Smooth muscle cell (in vitro differentiated cells): Measurements from ENCODE around the gene GNB5. TPM values are rescaled to one million over a fixed set of nuclear protein-coding genes. Genes with fewer than 3 reads are reported as not detected.
"Not testable (repeated sequence)": the region's sequence is repeated elsewhere in the genome, so short reads cannot be mapped to it uniquely, and the experiment has no call there.

Experiments
- DNase-seq: peaks from one replicate; lab custom pipeline; 2025; ENCODE audit not compliant: unreplicated experiment; lab: John Stamatoyannopoulos, UW
- H2AFZ ChIP-seq: fragments of 200-600 bp; sonication (generic); 2 replicates; pipeline ENCODE4 v1.6.0; 2016; ENCODE audit warnings: antibody characterized with exemption, low read depth, mild to moderate bottlenecking
- H3F3A ChIP-seq: fragments of 200-600 bp; sonication (generic); 2 replicates; pipeline ENCODE4 v1.6.0; 2017; ENCODE audit warnings: antibody characterized with exemption, low read depth
- H3K27ac ChIP-seq: fragments of 200-600 bp; sonication (generic); 2 replicates; pipeline ENCODE4 v1.5.1; 2016; ENCODE audit warnings: low read depth, mild to moderate bottlenecking
- H3K27me3 ChIP-seq: fragments of 200-600 bp; sonication (generic); 2 replicates; pipeline ENCODE4 v1.6.1; 2016; ENCODE audit warnings: low read depth, mild to moderate bottlenecking
- H3K36me3 ChIP-seq: fragments of 200-600 bp; sonication (generic); 2 replicates; pipeline ENCODE4 v1.5.1; 2016; ENCODE audit warnings: low read depth
- H3K4me1 ChIP-seq: fragments of 200-600 bp; sonication (generic); 2 replicates; pipeline ENCODE4 v1.5.1; 2016; ENCODE audit warnings: low read depth
- H3K4me2 ChIP-seq: fragments of 200-600 bp; sonication (generic); 2 replicates; pipeline ENCODE4 v1.6.0; 2016; ENCODE audit warnings: mild to moderate bottlenecking
- H3K4me3 ChIP-seq: fragments of 200-600 bp; sonication (generic); 2 replicates; pipeline ENCODE4 v1.5.1; 2016; ENCODE audit warnings: mild to moderate bottlenecking
- H3K79me2 ChIP-seq: fragments of 200-600 bp; sonication (generic); 2 replicates; pipeline ENCODE4 v1.6.0; 2016; ENCODE audit warnings: low read depth, mild to moderate bottlenecking
- H3K9ac ChIP-seq: fragments of 200-600 bp; sonication (generic); 2 replicates; pipeline ENCODE4 v1.6.0; 2016; ENCODE audit warnings: low read depth
- H3K9me3 ChIP-seq: fragments of 200-600 bp; sonication (generic); replicated peaks from 2 replicates; pipeline ENCODE4 v1.5.1; 2016; ENCODE audit warnings: low read depth
- H4K20me1 ChIP-seq: fragments of 200-600 bp; sonication (generic); 2 replicates; pipeline ENCODE4 v1.6.0; 2016; ENCODE audit warnings: low read depth
- CTCF ChIP-seq: fragments of 200-600 bp; sonication (generic); IDR thresholded peaks from 2 replicates; pipeline ENCODE4 v1.5.1; 2017; ENCODE audit warnings: borderline replicate concordance, mild to moderate bottlenecking, antibody characterized with exemption; ENCODE audit not compliant: insufficient read depth, poor library complexity, severe bottlenecking
- WGBS: methylation state at CpG from one replicate; pipeline ENCODE4 v1.1.7; 2016; ENCODE audit warnings: low lambda C conversion rate; 5-methylcytosine and 5-hydroxymethylcytosine counted together
- polyA plus RNA-seq: library from polyadenylated mRNA; unstranded; fragments of >200 nt; fragmentation: Nextera tagmentation; extraction: Ambion mirVana; gene quantifications from 2 replicates; pipeline ENCODE4 v1.2.1, GENCODE V29; 2016
- total RNA-seq: library from RNA; depleted of rRNA; stranded (reverse); fragments of >200 nt; gene quantifications from 2 replicates; pipeline ENCODE4 v1.2.3, GENCODE V29; 2014

GNB5 gene
- total and polyA plus RNA-seq, 2 experiments from 2014 or later = 14.0 to 25.1 TPM

- no peak for TF ChIP-seq CTCF
- H3K27me3 ChIP-seq = no peaks in the 10 kb centered on the region
- no peak overlapping the region for H3K27ac ChIP-seq
- no peak for DNase-seq
- H3K4me3 ChIP-seq = no peak overlapping the region
- no peaks in the 10 kb centered on the region for H3F3A ChIP-seq
- H3K4me2 ChIP-seq = no peak overlapping the region
- H3K9me3 ChIP-seq = peaks cover 6% of the 10 kb centered on the region
- H4K20me1 ChIP-seq = no peaks in the 10 kb centered on the region
- H3K36me3 ChIP-seq = no peaks in the 10 kb centered on the region
- 82% methylated on average over 4 of the region's 4 CpGs for WGBS
- H2AFZ ChIP-seq = no peak overlapping the region
- H3K4me1 ChIP-seq = peaks cover 5% of the 10 kb centered on the region
- no peaks in the 10 kb centered on the region for H3K79me2 ChIP-seq
- H3K9ac ChIP-seq = no peak overlapping the region
Observed at GRCh38 chr15:52083603-52084002, 107.6 kb downstream of the GNB5 start.

GRCh38 chr15:52083037-52083359, 108.2 kb downstream of the GNB5 start:
- not testable (repeated sequence) for DNase-seq, H3K79me2 ChIP-seq, H2AFZ ChIP-seq, H3K4me3 ChIP-seq, H3F3A ChIP-seq, H3K36me3 ChIP-seq, H3K4me1 ChIP-seq, H3K27me3 ChIP-seq, H3K4me2 ChIP-seq, H3K9ac ChIP-seq, H3K27ac ChIP-seq, H4K20me1 ChIP-seq, H3K9me3 ChIP-seq
- 92% methylated on average over 1 of the region's 1 CpG for WGBS

- no peaks in the 10 kb centered on the region for H3K27me3 ChIP-seq
- H3K4me1 ChIP-seq = peaks cover 5% of the 10 kb centered on the region
- H3K27ac ChIP-seq = no peak overlapping the region
- H3K36me3 ChIP-seq = no peaks in the 10 kb centered on the region
- H3K9ac ChIP-seq = no peak overlapping the region
- H3K4me2 ChIP-seq = no peak overlapping the region
- H3K4me3 ChIP-seq = no peak overlapping the region
- no peaks in the 10 kb centered on the region for H3K79me2 ChIP-seq
- H2AFZ ChIP-seq = no peak overlapping the region
- no peak for TF ChIP-seq CTCF
- H3F3A ChIP-seq = no peaks in the 10 kb centered on the region
- WGBS = 84% methylated on average over 5 of the region's 5 CpGs
- no peak for DNase-seq
- H4K20me1 ChIP-seq = no peaks in the 10 kb centered on the region
- H3K9me3 ChIP-seq = peaks cover 6% of the 10 kb centered on the region
Observed at GRCh38 chr15:52082197-52083036, 108.8 kb downstream of the GNB5 start.

GRCh38 chr15:52080706-52081392, 110.3 kb downstream of the GNB5 start:
- no peak overlapping the region for H2AFZ ChIP-seq
- H3K4me1 ChIP-seq = peaks cover 14% of the 10 kb centered on the region
- no peaks in the 10 kb centered on the region for H3K9me3 ChIP-seq
- no peak for DNase-seq
- TF ChIP-seq CTCF = no peak
- no peaks in the 10 kb centered on the region for H3K27me3 ChIP-seq
- H3K36me3 ChIP-seq = no peaks in the 10 kb centered on the region
- 93% methylated on average over 9 of the region's 9 CpGs for WGBS
- no peak overlapping the region for H3K4me3 ChIP-seq
- no peaks in the 10 kb centered on the region for H4K20me1 ChIP-seq
- H3K9ac ChIP-seq = no peak overlapping the region
- no peaks in the 10 kb centered on the region for H3K79me2 ChIP-seq
- H3K27ac ChIP-seq = no peak overlapping the region
- H3F3A ChIP-seq = peaks cover 13% of the 10 kb centered on the region
- no peak overlapping the region for H3K4me2 ChIP-seq
